HG03066 (cell line): ENCODE results near the gene FGGY.

Experiments used
- ATAC-seq: cut with Tn5 transposase; IDR thresholded peaks from one replicate; pipeline ENCODE4 v1.9.1; 2021; ENCODE audit warnings: low read depth; ENCODE audit not compliant: unreplicated experiment

The FGGY gene

DNA sequence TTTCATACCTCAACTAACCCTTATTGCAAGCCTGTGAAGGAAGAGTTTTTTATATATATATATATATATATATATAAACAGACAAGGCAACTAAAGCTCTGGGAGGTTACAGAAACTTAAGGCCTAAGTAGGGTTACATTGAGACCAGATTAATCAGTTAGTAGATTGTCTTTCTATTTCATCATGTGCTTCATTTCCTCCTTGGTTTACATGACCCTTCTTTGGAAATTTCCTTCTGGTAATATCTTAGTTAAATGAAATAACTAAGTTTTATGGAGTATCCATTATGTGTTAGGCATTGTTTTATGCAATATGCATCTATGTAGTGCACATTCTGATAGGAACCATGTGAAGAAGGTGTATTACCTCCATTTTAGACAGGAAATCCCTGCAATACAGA lies 112.7 kb downstream of the FGGY start:
- ATAC-seq: no peak

DNA sequence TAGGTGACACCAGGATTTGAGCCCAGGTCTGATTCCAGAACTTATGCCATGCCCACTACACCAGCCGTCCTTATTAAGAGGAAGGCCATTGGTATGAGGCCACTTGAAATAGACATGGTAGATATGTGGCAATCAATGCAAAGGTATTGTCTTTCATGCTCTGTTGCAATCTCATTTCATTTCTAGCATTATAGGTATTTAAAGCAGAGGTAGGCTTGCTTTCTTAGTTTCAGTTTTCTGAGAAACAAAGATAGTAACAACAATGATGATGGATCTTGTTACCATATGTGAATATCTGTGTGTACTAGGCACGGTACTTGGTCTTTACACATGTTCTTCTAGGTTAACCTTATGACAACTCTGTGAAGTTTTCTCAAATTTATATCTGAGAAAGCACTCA lies 113.1 kb downstream of the FGGY start:
- no peak for ATAC-seq

DNA sequence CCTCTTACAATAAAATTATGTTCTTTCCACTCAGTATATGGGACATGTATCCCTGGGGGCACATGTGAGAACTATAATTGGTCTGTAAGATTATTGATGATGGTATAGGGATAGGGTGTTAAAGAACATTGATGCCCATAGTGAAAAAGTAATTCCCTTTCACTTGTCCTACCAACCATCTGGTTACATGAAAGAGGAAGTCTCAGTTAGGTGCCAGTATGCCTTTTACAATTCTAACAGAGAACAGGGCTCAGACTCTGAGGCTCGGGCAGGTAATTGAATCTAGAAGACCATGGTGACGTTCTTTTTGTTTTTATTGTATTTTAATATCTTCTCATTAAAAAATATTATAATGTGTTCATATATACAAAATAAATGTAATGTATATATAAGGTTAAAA lies 113.6 kb downstream of the FGGY start:
- no peak for ATAC-seq

DNA sequence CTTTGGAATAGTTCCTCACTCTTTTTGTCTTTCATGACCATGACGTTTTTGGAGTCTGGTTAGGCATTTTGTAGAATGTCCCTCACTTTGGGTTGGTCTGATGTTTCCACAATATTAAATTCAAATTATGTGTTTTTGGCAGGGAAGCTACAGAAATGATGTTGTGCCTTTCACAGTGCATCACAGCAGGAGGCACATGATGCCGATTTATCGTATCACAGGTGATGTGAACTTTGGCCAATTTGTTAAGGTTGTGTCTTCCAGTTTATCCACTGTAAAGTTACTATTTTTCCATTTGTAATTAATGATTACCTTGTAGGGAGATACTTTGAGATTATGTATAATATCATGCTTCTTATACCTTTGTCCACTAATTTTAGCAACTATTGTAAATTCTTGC lies 114.3 kb downstream of the FGGY start:
- no peak for ATAC-seq

DNA sequence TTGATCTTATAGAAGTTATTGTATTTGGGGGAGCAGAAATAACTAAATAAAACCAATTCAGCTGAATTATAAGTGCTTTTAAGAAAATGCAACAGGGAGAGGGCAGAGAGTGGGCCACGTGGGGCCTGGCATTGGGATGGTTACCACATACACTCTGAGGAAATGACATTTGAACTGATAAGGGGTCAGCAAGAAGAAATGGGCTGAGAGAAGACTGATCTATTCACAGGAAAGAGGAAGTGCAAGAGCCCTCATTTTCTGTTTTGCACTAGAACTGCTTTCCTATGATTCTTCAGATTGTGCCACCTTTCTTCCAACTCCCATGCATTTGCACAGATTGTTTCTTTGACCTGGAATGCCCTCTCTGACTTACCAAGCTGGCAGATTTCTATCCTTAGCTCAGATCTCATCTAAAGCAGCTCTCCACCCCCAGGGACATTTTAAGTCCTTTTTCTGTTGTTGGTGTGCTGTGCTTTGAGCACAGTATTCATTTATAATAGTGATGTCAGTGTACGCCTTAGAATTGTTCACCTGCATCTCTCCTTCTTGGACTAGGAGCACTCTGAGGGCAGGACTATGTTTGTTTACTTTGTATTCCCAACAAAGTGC lies 115.9 kb downstream of the FGGY start:
- peak; percentile 56 for ATAC-seq

DNA sequence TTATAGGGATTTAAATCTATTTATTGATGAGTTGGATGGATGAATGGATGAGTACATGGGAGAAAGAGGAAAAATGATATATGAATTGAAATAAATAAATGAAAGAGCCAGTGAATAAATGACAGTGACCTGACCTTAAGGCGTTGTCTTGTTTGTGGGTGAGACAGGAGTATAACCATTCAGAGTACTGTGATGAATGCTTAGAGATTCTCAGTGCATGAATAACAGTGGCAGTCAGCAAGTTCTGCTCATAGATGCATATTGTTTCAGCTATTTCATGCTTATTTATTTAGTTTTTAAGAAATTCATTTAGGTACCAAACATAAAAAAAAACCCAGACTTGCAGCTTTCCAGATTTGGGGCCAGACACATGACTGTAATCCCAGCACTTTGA lies 116.4 kb downstream of the FGGY start:
- ATAC-seq: no peak

DNA sequence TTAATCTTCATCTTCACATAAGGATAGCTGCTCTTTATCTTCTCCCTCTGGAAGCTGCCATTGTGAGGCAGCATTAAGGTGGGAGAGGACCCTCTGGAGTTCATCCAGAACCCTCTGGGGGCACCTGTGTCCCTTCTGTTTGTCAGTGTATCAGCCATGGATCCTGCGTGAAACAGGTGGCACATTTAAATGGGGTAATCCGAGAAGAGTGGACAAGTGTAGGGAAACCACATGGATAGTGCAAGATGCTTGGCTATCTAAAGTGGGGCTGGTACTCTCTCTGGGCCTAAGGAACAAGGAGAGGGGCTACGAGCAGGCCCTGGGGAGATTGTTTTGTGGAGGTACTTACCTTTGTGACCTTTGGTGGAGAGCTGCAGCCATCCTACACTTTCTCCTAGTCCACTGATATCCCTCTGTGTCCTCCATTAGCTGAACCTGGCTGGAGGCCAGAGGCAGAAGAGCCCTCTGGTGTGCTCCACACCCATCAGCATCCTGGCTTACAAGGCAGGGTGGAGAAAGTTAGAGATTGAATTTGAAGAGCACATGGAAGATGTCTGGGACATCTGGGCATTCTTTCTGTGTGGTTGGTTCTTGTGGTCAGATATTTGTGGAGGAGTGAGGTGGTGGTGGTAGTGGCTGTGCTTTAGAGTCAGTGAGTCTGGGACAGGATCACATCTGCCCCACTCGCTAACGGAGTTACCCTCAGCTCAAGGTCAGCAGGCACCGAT lies 117.7 kb downstream of the FGGY start:
- ATAC-seq: no peak

DNA sequence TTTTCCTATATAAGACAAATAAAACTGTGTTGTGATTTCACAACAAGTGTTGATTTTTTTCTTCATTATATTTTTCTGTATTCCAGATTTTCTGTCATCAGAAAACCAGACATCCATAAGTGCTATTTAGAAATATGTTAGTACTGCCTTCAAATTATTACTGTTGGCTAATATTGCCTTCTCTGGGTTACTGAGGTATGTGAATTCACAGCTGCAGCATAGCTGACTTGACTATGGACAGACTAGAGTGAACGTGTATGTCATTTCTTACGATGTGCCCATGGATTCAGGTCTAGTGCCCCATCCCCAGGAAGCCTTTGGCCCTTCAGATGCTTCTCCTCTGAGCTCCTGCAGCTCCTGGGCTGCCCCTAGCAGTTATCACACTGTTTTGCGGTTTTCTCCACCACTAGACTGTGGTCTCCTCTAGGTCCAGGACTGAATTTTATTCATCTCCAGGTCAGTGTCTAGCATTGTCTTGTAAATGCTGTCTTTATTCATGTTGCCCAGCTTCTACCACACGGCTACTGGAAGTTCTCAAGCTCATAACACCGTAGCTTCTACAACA lies 118.5 kb downstream of the FGGY start:
- ATAC-seq: no peak

DNA sequence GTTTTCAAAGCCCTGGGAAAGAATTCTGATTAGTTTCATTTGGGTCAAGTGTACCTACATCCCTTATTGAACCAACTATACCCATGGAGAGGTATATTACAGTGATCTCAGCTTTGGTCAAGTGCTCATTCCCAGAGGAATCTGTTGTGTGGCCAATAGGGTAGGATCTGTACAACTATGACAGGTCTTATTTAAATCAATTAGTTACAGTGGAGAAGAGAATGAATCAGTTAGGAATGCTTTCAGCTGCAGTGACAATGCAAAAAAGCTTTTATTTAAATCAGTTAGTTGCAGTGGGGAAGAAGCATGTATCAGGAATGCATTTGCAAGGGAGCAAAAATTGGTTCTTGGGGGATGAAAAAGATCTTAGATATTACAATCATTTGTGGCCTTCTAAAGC lies 119.0 kb downstream of the FGGY start:
- ATAC-seq: no peak

DNA sequence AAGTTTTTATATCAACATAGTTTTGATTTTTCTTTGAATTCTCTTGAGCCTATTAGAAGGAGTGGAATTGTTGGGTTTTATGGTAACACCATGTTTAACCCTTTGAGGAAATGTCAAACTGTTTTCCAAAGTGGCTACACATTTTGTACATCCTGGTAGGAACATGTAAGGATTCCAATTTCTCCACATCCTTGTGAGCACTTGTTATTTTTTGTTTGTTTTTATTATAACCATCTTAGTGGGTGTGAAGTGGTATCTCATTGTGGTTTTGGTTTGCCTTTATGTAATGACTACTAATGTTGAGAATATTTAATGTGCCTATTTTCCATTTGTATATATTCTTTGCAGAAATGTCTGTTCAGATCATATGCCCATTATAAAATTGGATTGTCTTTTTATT lies 120.5 kb downstream of the FGGY start:
- ATAC-seq: no peak

DNA sequence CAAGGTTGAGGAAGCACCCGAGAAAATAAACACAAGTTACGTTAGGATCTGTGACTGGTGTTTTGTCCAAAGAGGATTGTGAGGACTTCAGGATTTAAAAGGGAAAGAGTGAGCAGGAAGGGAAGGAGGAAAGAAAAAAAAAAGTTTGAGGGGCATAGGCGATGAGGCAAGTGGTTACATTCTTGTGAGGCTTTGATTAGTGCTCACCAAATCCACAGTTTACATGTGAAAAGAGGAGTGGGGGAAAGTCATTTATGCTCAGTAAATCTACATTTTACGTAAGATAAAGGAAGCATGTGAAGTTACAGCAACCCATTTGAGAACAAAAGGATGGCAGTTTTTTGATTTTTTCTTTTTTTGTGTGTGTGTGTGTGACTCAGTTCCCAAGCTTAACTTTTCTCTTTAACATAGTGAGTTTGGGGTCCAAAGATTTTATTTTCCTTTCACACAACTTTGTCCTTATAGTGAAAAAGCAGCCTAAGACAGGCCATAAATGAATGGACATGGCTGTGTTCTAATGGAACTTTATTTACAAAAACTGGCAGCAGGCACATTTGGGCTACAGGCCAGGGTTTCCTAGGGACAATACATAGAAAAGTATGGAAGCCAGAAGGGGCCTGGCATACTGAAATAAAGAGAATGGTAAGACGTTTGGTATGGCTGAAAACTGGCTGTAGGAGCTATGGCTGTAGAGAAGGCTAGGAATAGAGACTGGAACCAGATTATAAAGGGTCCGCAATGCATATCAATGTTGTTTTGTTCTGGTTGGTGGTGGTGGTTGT lies 121.7 kb downstream of the FGGY start:
- no peak for ATAC-seq

DNA sequence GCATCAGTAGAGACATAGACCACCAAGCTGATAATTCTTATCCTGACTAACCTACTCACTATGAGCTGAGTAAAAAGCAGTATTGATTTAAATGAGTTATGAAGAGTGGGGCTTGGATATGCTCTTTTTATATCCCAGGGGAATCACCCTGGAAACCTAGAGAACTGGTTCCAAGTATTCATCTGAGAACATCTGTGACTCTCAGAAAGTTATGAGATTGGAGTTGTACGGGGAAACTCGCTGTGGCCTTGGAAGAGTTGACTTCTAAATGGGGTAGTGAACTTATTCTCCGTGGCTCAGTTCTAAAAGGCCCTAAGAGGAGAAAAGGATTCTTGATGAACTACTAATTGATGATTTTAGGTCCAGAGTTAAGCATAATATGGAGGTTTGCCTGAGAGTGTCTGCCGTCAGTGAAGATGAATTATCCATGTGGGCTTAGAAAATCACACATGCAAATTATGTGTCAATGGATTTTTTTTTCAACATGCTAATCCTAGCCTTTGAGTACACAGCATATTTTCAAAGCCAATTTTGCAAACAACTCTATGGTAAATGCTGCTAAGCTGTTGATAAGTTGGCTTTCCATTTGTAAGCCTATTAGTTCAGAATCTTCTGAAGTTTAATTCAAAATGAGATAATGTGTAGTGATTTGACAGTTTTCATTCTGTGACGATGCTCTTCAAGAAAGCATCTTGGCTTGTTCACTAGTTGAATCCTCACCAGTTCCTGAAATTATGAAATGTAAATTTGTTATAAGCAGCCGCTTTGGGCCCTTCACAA lies 122.7 kb downstream of the FGGY start:
- ATAC-seq: no peak

DNA sequence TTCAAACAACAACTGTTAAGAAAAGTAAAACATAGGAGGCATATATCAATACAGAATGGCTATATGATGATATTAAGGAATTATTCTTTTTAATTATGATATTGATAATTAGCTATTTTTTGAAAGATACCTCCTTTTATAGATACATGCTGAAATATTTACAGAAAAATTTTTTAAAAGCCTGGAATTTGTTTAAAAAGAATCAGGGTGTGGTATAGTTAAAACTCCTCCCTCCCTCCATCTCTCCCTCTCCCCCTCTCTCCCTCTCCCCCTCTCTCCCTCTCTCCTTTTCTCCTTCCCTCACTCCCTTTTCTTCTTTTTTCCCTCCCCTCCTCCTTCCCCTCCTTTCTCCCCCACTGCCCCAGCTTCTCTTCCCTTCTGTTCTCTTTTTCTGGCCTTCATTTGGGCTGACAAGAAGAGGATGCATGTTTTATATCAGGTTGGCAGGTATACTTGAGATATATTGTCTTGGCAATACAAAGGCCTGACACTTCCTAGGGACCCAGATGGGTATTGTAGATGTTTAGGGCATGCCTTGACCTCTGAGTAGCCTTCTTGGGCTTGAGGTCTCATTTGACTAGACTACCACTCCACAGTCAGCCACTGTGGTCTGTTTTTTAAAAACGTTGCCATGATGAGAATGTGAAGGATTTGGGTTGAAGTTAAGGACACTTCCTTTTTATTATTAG lies 124.5 kb downstream of the FGGY start:
- no peak for ATAC-seq

DNA sequence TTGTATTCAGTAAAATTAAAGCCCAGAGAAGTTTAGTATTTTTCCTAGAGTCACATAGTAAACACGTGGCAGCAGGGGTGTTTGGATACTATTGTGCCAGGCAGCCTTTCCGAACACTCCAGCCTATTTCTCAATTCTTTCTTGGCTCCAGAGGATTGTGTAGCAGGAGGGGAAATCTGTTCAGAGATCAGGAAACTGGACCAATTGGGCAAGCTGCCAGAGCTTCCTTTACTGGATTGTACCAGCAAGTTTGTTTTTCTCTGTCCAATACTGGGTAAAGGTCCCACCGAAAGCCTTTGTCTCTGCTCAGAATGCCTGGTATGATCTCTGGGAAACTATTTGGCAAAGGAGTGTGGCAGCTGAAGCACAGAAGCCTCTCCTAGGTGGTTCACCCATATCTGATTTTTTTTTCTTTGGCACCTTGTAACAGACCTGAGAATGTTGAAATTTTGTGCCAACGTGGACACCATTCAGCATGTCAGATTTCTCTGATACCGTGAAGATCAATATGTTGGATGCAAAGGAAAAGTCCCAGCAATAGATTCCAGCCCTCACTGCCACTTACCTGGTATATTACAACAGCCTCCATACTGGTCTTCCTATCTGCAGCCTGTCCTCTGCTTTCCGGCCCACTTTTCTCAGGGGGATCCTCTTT lies 126.2 kb downstream of the FGGY start:
- ATAC-seq: no peak

DNA sequence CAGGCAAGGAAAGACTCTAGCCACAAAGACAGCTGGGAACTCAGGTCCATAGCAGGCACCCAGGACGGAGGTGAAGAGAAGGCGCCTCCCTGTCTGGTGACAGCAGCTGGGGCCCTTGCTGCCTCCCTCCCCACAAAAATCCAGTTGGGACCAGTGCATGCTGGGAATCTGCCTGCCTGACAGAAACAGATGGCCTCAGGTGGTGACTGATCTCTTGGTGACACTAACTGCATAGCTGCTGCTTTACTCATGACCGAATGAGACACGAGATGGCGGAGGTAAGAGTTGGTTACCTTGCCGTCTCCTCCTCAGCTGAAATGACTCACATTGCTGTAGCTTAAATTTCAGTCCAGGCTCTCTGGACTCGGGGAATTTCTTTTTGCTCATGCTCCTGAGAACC lies 130.3 kb downstream of the FGGY start:
- no peak for ATAC-seq

DNA sequence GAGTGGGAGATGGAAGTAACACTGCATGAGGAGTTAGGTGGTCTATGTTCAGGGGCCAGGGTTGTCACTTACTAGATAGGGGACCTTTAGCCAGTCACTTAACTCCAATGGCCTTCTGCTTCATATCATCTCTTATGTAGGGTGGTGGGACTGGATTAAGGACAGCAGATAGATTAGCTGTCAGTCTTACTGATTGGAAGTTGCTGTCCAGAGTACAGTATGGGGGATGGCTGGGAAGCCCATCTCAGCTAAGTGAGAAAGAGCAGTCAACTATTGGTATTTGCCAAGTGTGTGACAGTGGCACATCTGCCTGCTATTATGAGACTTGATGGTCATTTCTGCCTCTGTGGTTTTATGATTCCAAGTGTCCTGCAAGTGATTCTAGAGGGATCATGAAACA lies 130.9 kb downstream of the FGGY start:
- ATAC-seq: no peak

DNA sequence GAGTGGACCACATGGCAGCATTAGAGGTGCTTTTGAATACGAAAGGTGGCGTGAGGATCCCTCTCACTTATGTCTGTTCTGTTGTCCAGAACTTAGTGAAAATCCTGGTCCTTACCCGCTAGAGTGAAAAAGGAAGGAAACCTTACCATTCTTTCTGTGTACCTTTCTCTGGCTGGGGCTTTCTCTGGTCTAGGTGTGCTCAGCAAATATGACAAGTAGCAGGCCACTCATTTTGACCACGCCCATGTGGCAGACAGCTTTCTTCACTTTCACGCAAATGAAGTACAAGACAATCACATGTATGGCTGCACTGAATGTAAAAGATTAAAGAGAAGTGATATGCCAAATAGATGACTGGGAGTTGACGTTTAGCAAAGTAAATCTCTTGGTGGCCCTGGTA lies 131.9 kb downstream of the FGGY start:
- ATAC-seq: no peak

DNA sequence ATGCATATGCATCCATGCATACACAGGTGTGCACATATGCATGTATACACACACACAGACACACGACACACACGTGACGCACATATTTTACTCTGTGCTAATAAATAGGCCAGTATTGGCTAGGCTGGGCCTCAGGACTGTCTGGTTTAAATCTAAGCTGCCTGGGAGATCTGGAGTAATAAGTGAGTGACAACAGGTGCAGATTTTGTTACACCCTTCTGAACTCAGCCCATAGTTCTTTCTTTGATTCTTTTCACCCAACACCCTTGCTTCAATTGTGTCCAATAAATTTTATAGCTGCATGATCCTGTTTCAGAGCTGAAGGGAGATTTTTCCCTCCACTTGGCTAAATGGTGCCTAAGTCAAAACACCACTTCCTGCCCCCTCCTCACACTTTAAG lies 132.8 kb downstream of the FGGY start:
- ATAC-seq: no peak

DNA sequence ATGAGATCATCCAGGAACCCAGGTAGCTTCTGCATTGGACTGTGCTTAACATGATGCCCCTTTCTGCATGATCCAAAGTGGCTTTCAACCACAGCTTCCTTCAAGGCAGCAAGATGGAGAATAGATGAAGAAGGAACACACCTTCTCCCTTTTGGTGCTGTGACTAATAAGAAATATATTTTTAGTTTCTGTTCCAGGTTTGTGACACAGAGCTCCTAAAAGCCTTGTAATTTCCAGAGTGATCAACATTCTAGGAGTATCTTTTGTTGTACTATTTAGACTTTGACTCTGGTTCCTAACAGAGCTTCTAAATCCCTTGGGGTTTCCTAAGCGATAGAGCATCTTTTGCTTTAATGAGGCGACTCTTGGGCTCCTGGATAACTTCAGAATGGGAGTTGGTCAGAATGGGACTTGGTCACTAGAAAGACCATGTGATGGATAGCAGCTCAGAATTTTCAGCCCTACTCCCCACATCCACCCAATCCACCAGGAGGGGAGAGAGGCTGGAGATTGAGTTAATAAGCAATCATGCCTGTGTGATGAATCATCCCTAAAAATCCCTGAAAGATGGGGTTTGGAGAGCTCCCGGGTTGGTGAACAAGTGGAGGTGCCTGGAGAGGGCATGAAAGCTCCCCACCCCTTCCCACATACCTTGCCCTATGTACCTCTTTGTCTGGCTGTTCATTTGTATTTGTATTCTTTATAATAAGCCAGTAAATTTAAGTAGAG lies 134.8 kb downstream of the FGGY start:
- ATAC-seq: no peak
